HepG2 (cell line): ENCODE results near the gene BTBD6. TPM values are rescaled to one million over a fixed set of nuclear protein-coding genes. Genes with fewer than 3 reads are reported as not detected.

Experiments used
- HMG20A ChIP-seq: IDR thresholded peaks from 2 replicates; pipeline ENCODE4 v1.6.1; 2016; ENCODE audit warnings: borderline replicate concordance
- NR0B2 ChIP-seq: sonication (generic); formaldehyde crosslinking; IDR thresholded peaks from 2 replicates; pipeline ENCODE4 v1.4.0; 2020; ENCODE audit warnings: mild to moderate bottlenecking, missing genetic modification reagents
- PHF20 ChIP-seq: sonication (generic); formaldehyde crosslinking; IDR thresholded peaks from 2 replicates; pipeline ENCODE4 v1.5.0; 2020; ENCODE audit warnings: mild to moderate bottlenecking, missing genetic modification reagents
- SALL1 ChIP-seq: sonication (generic); formaldehyde crosslinking; IDR thresholded peaks from 2 replicates; pipeline ENCODE4 v1.8.0; 2022; ENCODE audit warnings: mild to moderate bottlenecking, missing genetic modification reagents
- SP1 ChIP-seq, 2 experiments: fragments of 450-650 bp in 1 of 2; sonication (generic) in 1 of 2; formaldehyde crosslinking in 1 of 2; IDR thresholded peaks; 2 replicates each; pipeline versions ENCODE4 v1.4.0 to v1.6.1; 2016 to 2020; ENCODE audit warnings: missing genetic modification reagents in 1 of 2
- TMF1 ChIP-seq: sonication (generic); formaldehyde crosslinking; IDR thresholded peaks from 2 replicates; pipeline ENCODE4 v1.8.1; 2022; ENCODE audit warnings: low read depth, missing genetic modification reagents
- ZBTB20 ChIP-seq: sonication (generic); formaldehyde crosslinking; IDR thresholded peaks from 2 replicates; pipeline ENCODE4 v1.8.1; 2023; ENCODE audit warnings: missing genetic modification reagents, low read depth, mild to moderate bottlenecking, borderline replicate concordance
- ZNF639 ChIP-seq: conservative IDR thresholded peaks from 2 replicates; pipeline ENCODE4 v1.6.1; 2018; ENCODE audit warnings: missing genetic modification reagents
- polyA plus RNA-seq, 8 experiments: library from polyadenylated mRNA; depleted of rRNA in 3 of 8; stranded (reverse) in 7 of 8; unstranded in 1 of 8; fragments of >200 nt; fragmentation: Illumina TruSeq in 4 of 8; extraction: Trizol in 4 of 8; gene quantifications; 2 replicates each; pipeline versions ENCODE4 v1.2.1 to v1.2.3, GENCODE V29; 2011 to 2016; ENCODE audit warnings: low read depth in 4 of 8, missing spikeins in 1 of 8, mixed read lengths in 1 of 8; ENCODE audit not compliant: insufficient read depth in 1 of 8
- total RNA-seq, 5 experiments: library from RNA; depleted of rRNA; stranded (reverse); fragments of >200 nt; fragmentation: Illumina TruSeq; extraction: Trizol; gene quantifications; 2 replicates each; pipeline ENCODE4 v1.2.3, GENCODE V29; 2016; ENCODE audit warnings: low read depth in 1 of 5
- TF ChIP-seq, protein P1 (sequence below): sonication (generic); formaldehyde crosslinking; IDR thresholded peaks from 2 replicates; pipeline ENCODE4 v1.4.0; 2020; ENCODE audit warnings: mild to moderate bottlenecking, low read depth, missing genetic modification reagents
- TF ChIP-seq, protein P2 (sequence below): sonication (generic); formaldehyde crosslinking; IDR thresholded peaks from 2 replicates; pipeline ENCODE4 v1.5.0; 2020; ENCODE audit warnings: missing genetic modification reagents

Gene BTBD6
- total and polyA plus RNA-seq, 2 of the 13 experiments (the other 11 are each of a cell fraction or from before 2014, with no cell fraction given): not detected

- TF ChIP-seq TMF1 (CRISPR knock-in tag) (no peak), SP1 (IDR thresholded peaks at IDR 0.05) (no peak), SP1 (CRISPR knock-in tag; IDR thresholded peaks at IDR 0.05) (no peak), PHF20 (no peak), ZBTB20 (CRISPR knock-in tag) (no peak), HMG20A (no peak), ZNF639 (CRISPR knock-in tag) (no peak), SALL1 (no peak), NR0B2 (no peak)
- TF ChIP-seq, protein P1, sequence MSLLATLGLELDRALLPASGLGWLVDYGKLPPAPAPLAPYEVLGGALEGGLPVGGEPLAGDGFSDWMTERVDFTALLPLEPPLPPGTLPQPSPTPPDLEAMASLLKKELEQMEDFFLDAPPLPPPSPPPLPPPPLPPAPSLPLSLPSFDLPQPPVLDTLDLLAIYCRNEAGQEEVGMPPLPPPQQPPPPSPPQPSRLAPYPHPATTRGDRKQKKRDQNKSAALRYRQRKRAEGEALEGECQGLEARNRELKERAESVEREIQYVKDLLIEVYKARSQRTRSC (CRISPR knock-in tag): no peak
- TF ChIP-seq, protein P2, sequence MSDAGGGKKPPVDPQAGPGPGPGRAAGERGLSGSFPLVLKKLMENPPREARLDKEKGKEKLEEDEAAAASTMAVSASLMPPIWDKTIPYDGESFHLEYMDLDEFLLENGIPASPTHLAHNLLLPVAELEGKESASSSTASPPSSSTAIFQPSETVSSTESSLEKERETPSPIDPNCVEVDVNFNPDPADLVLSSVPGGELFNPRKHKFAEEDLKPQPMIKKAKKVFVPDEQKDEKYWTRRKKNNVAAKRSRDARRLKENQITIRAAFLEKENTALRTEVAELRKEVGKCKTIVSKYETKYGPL (CRISPR knock-in tag): no peak
Observed at GRCh38 chr14:105252552-105253328, 4.4 kb downstream of the BTBD6 start (continued).
